Activated CD4-positive, alpha-beta T cell treated with anti-CD3 and anti-CD28 coated beads for 48 hours (primary cell): ENCODE measurements around the gene MYEF2.

Experiments
- DNase-seq: peaks from one replicate; pipeline ENCODE4 v3.0.0-alpha.2; 2020

Gene MYEF2

GRCh38 chr15:48144889-48145288 is 33.2 kb downstream of the MYEF2 start:
- DNase-seq = no peak

GRCh38 chr15:48143856-48144255 is 34.2 kb downstream of the MYEF2 start:
- DNase-seq = no peak

GRCh38 chr15:48132874-48133273 is 45.2 kb downstream of the MYEF2 start:
- no peak for DNase-seq

- no peak for DNase-seq
Measured at GRCh38 chr15:48131324-48131723, 46.8 kb downstream of the MYEF2 start.

- no peak for DNase-seq
Measured at GRCh38 chr15:48126667-48127355, 51.3 kb downstream of the MYEF2 start.

GRCh38 chr15:48121849-48122248 is 56.2 kb downstream of the MYEF2 start:
- no peak for DNase-seq

- no peak for DNase-seq
Measured at GRCh38 chr15:48120745-48121144, 57.4 kb downstream of the MYEF2 start, which contains the start of gene SLC24A5. Gene SLC24A5 (plus strand): TSS chr15:48120990. CDS start chr15:48121045, 55 bp downstream.

GRCh38 chr15:48119277-48119676 is 58.8 kb downstream of the MYEF2 start:
- no peak for DNase-seq

- no peak for DNase-seq
Measured at GRCh38 chr15:48112242-48112641, 65.9 kb downstream of the MYEF2 start.

GRCh38 chr15:48109856-48110531 is 68.1 kb downstream of the MYEF2 start:
- DNase-seq = no peak

GRCh38 chr15:48109212-48109611 is 68.9 kb downstream of the MYEF2 start:
- DNase-seq = no peak

GRCh38 chr15:48105936-48106335 is 72.2 kb downstream of the MYEF2 start:
- DNase-seq = no peak

GRCh38 chr15:48103647-48104046 is 74.4 kb downstream of the MYEF2 start:
- DNase-seq = no peak

- no peak for DNase-seq
Measured at GRCh38 chr15:48102167-48102566, 75.9 kb downstream of the MYEF2 start.

- no peak for DNase-seq
Measured at GRCh38 chr15:48101376-48101961, 76.6 kb downstream of the MYEF2 start.

GRCh38 chr15:48097264-48097663 is 80.8 kb downstream of the MYEF2 start:
- DNase-seq = no peak

GRCh38 chr15:48096813-48097212 is 81.3 kb downstream of the MYEF2 start:
- no peak for DNase-seq

- no peak for DNase-seq
Measured at GRCh38 chr15:48096355-48096786, 81.7 kb downstream of the MYEF2 start.

GRCh38 chr15:48091522-48091921 is 86.6 kb downstream of the MYEF2 start:
- DNase-seq = no peak

- DNase-seq = no peak
Measured at GRCh38 chr15:48090666-48091065, 87.4 kb downstream of the MYEF2 start.

- no peak for DNase-seq
Measured at GRCh38 chr15:48090115-48090514, 88.0 kb downstream of the MYEF2 start.

- DNase-seq = no peak
Measured at GRCh38 chr15:48089702-48090101, 88.4 kb downstream of the MYEF2 start.

GRCh38 chr15:48087844-48088243 is 90.3 kb downstream of the MYEF2 start:
- DNase-seq = no peak

- DNase-seq = no peak
Measured at GRCh38 chr15:48086576-48086975, 91.5 kb downstream of the MYEF2 start.
